CD4-positive, CD25-positive, alpha-beta regulatory T cell (primary cell): ENCODE data around the gene AMBRA1. TPM values are rescaled to one million over a fixed set of nuclear protein-coding genes. Genes with fewer than 3 reads are reported as not detected.

ENCODE experiments used
- ATAC-seq, 2 donors: fragments of 150-1000 bp; cut with Tn5 transposase; one replicate each; pipeline ENCODE4 v1.10.0; 2021; ENCODE audit warnings: low read depth in 2 of 2, moderate number of reproducible peaks in 2 of 2, moderate library complexity in 1 of 2
- DNase-seq, 3 donors: peaks; one replicate each; pipeline versions ENCODE4 v3.0.0 to v3.0.0-alpha.2; 2012 to 2022; ENCODE audit warnings: mixed read lengths in 1 of 3
- H3K27ac ChIP-seq: one replicate; pipeline ENCODE4 v1.7.0; 2013; ENCODE audit warnings: mild to moderate bottlenecking, low read length; ENCODE audit not compliant: insufficient read depth, poor library complexity, severe bottlenecking
- H3K27me3 ChIP-seq: one replicate; pipeline ENCODE4 v1.7.0; 2013; ENCODE audit warnings: low read length; ENCODE audit not compliant: control insufficient read depth, insufficient read depth
- H3K36me3 ChIP-seq: one replicate; pipeline ENCODE4 v1.7.0; 2013; ENCODE audit warnings: mild to moderate bottlenecking, low read length, moderate library complexity; ENCODE audit not compliant: control insufficient read depth, insufficient read depth
- H3K4me1 ChIP-seq: 2 replicates; pipeline ENCODE4 v1.7.0; 2013; ENCODE audit warnings: mild to moderate bottlenecking, low read length; ENCODE audit not compliant: insufficient read depth, control insufficient read depth, poor library complexity, severe bottlenecking
- H3K4me3 ChIP-seq: one replicate; pipeline ENCODE4 v1.7.0; 2013; ENCODE audit warnings: low read depth, mild to moderate bottlenecking, low read length, moderate library complexity
- H3K9me3 ChIP-seq, 2 experiments: 1 replicate in 1 of 2; 2 replicates in 1 of 2; pipeline ENCODE4 v1.7.0; 2013; ENCODE audit warnings: low read length in 2 of 2, mild to moderate bottlenecking in 1 of 2, moderate library complexity in 1 of 2; ENCODE audit not compliant: control insufficient read depth in 2 of 2
- H3K27ac Mint-ChIP-seq, 3 donors: one replicate each; pipeline ENCODE4 v1.8.0; 2020 to 2022; ENCODE audit warnings: mild to moderate bottlenecking in 3 of 3, mixed read lengths in 3 of 3, moderate library complexity in 2 of 3
- H3K27me3 Mint-ChIP-seq: one replicate; pipeline ENCODE4 v1.8.0; 2022; ENCODE audit warnings: mild to moderate bottlenecking, mixed read lengths
- H3K36me3 Mint-ChIP-seq: one replicate; pipeline ENCODE4 v1.8.0; 2020; ENCODE audit warnings: mixed read lengths
- H3K4me1 Mint-ChIP-seq, 4 donors: one replicate each; pipeline ENCODE4 v1.8.0; 2020 to 2022; ENCODE audit warnings: mixed read lengths in 4 of 4, mild to moderate bottlenecking in 1 of 4
- H3K4me3 Mint-ChIP-seq, 4 donors: one replicate each; pipeline ENCODE4 v1.8.0; 2020 to 2022; ENCODE audit warnings: mild to moderate bottlenecking in 4 of 4, mixed read lengths in 4 of 4, moderate library complexity in 3 of 4
- H3K9me3 Mint-ChIP-seq, 7 donors: one replicate each; pipeline ENCODE4 v1.8.0; 2020 to 2022; ENCODE audit warnings: mixed read lengths in 7 of 7, mild to moderate bottlenecking in 3 of 7, moderate library complexity in 2 of 7
- polyA plus RNA-seq, 4 donors: library from polyadenylated mRNA; unstranded; fragments of 300-500 nt; fragmentation: Illumina TruSeq; gene quantifications; one replicate each; pipeline ENCODE4 v1.2.3, GENCODE V29; 2021
- total RNA-seq: library from RNA; stranded (reverse); gene quantifications from one replicate; pipeline ENCODE4 v1.2.3, GENCODE V29; 2022

AMBRA1 gene
- total and polyA plus RNA-seq, 5 donors from 2014 or later, result 8.2 to 61.0 (median 12.3) TPM

DNA sequence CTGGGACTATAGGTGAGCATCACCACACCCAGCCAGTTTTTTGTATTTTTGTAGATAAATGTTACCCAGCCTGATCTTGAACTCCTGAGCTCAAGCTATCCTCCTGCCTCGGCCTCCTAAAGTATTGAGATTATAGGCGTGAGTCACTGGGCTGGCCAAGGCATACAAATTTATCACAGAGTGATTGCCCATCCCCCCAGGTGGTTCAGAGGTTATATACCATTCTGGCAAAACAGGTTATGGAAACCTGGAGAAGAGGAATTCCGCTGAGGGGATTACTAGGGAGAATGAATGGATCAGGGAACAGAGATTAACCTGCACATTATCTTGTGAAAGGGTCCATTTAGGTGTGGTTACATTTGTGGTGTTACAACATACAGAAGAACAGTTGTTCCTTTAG, 31.6 kb upstream of the AMBRA1 start:
- Histone ChIP-seq H3K27me3 (no peaks in the 10 kb centered on the region), H3K27ac (no peak overlapping the region), H3K36me3 (peaks cover 64% of the 10 kb centered on the region), H3K4me1 (peaks cover 3% of the 10 kb centered on the region), H3K9me3 (no peaks in the 10 kb centered on the region), H3K4me3 (no peak overlapping the region)
- no peak overlapping the region for H3K4me3 Mint-ChIP-seq
- peaks cover 34% of the 10 kb centered on the region for H3K36me3 Mint-ChIP-seq
- ATAC-seq, result no peak
- DNase-seq, result no peak
- H3K27me3 Mint-ChIP-seq, result no peaks in the 10 kb centered on the region
- peak overlapping the region in 1 of 3 donors; percentile 71 for H3K27ac Mint-ChIP-seq
- H3K4me1 Mint-ChIP-seq, result peaks cover 18 to 47% (median 37%) of the 10 kb centered on the region in 4 donors
- H3K9me3 Mint-ChIP-seq, result no peaks in the 10 kb centered on the region

DNA sequence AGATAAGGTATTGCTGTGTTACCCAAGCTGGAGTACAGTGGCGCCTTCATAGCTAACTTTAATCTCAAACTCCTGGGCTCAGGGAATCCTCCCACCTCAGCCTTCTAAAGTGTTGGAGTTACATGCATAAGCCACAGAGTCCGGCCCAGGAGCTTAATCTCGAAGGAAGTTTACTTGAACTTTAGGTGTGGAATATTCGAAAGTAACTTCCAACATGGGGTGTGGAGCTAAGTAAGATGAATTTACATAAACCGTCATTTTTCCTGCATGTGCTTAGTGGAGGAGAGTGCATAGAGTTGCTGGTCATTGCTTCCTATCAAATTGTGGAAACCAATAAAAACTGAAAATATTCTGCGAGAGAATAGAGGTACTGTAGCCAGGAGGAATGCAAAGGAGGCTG, 25.0 kb upstream of the AMBRA1 start:
- peak overlapping the region; percentile 23 for H3K27ac ChIP-seq
- peaks cover 23% of the 10 kb centered on the region for H3K36me3 ChIP-seq
- Mint-ChIP-seq H3K27me3 (peaks cover 4% of the 10 kb centered on the region), H3K27ac (peak overlapping the region in 2 of 3 donors; percentile 32 to 99), H3K4me3 (peak overlapping the region; percentile 55 to 98 (median 90)), H3K9me3 (no peaks in the 10 kb centered on the region), H3K4me1 (peaks cover 32 to 60% (median 41%) of the 10 kb centered on the region in 4 donors), H3K36me3 (peaks cover 18% of the 10 kb centered on the region)
- no peaks in the 10 kb centered on the region for H3K9me3 ChIP-seq
- no peak for DNase-seq
- H3K4me1 ChIP-seq, result peaks cover 42% of the 10 kb centered on the region
- no peak for ATAC-seq
- H3K4me3 ChIP-seq, result peak overlapping the region; percentile 97
- no peaks in the 10 kb centered on the region for H3K27me3 ChIP-seq

DNA sequence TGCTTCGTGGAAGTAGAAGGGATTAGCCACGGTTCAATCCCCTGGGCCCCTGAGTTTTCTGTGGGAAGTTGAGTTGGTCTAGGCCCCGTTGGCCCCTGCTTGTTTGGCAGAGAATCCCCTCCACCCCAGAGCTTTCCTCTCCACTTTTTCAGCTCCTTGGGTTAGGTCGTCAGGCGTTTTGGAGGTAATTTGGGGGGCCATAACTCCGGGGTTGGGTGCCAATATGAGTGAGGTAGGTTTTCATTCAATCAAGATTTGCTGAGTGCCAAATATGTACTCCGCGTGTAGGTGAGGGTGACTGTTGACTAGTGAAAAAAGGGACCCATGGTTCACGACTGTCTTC, 24.1 kb upstream of the AMBRA1 start:
- Mint-ChIP-seq H3K9me3 (no peaks in the 10 kb centered on the region), H3K4me3 (peak overlapping the region; percentile 95 to 100 (median 97)), H3K27me3 (peaks cover 4% of the 10 kb centered on the region), H3K4me1 (peaks cover 32 to 65% (median 41%) of the 10 kb centered on the region in 4 donors), H3K36me3 (peaks cover 18% of the 10 kb centered on the region), H3K27ac (peak overlapping the region; percentile 99 to 100 (median 99))
- no peak for DNase-seq
- peak overlapping the region; percentile 97 for H3K4me3 ChIP-seq
- H3K27me3 ChIP-seq, result no peaks in the 10 kb centered on the region
- no peaks in the 10 kb centered on the region for H3K9me3 ChIP-seq
- H3K36me3 ChIP-seq, result peaks cover 19% of the 10 kb centered on the region
- ATAC-seq, result no peak
- H3K27ac ChIP-seq, result peak overlapping the region; percentile 99
- H3K4me1 ChIP-seq, result peaks cover 48% of the 10 kb centered on the region

DNA sequence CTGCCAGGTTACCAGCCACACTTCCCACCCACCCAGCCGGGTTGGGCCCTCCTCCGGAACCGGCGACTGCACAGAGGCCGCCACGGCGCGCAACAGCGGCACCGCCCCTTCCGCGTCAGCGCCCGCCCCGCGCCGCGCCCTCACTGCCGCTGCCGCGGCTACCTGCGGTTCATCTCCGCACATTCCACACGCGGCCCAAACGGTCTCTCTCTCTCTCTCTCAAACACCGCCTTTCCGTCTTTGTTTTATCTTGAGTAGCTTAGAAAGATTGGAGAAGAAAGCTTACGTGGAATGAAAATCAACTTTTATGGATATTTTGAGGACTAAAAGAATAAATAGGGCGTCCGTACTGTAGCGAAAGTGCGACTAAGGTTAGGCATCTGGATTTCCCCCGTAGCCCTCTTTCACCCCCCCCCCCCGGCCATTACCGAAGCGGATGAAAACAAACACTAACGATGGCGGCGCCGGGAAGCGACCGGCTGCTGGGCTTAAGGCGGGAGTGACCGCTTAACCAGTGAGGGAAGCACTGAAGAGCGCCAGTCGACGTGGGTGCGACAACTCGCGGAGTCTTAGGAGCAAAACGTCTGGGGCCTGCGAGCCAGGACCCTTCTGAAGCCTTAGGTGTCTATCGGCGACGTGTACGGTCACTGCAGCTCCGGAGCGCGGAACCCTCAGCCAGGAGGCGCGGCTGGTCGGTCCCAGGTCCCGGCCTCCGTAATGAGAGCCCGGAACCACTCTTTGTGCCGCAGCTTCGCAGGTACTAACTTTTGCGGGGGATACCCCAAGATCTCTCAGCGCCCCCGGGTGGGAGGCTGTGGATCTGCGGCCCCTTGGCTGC, 23.5 kb upstream of the AMBRA1 start, which contains the start of the genes ATG13 and HARBI1:
TSS of gene ATG13 (plus strand) at position 420 of the 838 bp plus-strand sequence. CDS start 26,739 bp downstream, outside the sequence.
TSS of gene HARBI1 (minus strand) at position 94 of the 838 bp plus-strand sequence. CDS start 990 bp downstream, outside the sequence.
- peaks cover 51% of the 10 kb centered on the region for H3K4me1 ChIP-seq
- Mint-ChIP-seq H3K9me3 (no peaks in the 10 kb centered on the region), H3K4me1 (peaks cover 28 to 60% (median 39%) of the 10 kb centered on the region in 4 donors), H3K4me3 (peak within 1 kb of the TSS; percentile 95 to 100 (median 97)), H3K36me3 (peaks cover 12% of the 10 kb centered on the region), H3K27ac (peak within 1 kb of the TSS; percentile 99 to 100 (median 99)), H3K27me3 (peaks cover 4% of the 10 kb centered on the region)
- ATAC-seq, result peak; percentile 96 to 97
- H3K4me3 ChIP-seq, result peak within 1 kb of the TSS; percentile 97
- no peaks in the 10 kb centered on the region for H3K27me3 ChIP-seq
- peak; percentile 87 to 94 (median 93) for DNase-seq
- no peaks in the 10 kb centered on the region for H3K9me3 ChIP-seq
- H3K27ac ChIP-seq, result peak within 1 kb of the TSS; percentile 99
- H3K36me3 ChIP-seq, result peaks cover 14% of the 10 kb centered on the region

DNA sequence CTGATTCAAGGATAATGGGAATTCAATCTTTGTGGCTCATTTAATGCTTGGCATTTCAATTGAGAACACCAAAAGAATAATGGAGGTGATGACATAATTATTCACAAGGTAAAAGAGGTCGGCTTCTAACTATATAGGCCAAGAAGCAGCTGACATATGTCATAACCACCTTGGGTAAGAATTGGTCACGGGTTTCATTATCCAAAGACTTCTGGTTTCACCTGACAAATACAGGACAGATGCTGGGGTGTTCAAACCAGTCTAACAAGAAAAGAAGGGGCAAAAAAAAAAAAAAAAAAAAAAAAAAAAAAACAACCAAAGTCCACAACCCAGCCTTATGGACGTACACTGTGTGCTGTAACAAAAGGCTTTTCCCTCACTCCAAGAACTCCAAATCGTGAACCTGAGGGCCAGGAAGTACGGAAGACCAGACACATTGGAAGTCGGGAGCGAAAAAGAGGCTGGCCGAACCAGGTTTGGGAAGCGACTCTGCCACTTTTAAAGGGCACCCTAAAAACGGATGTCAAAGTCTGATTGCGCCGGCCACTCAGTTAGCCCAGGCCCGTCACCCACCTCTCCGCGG, 22.8 kb upstream of the AMBRA1 start:
- Histone ChIP-seq H3K4me3 (peak overlapping the region; percentile 97), H3K9me3 (no peaks in the 10 kb centered on the region), H3K27me3 (no peaks in the 10 kb centered on the region), H3K4me1 (peaks cover 57% of the 10 kb centered on the region), H3K27ac (peak overlapping the region; percentile 99), H3K36me3 (peaks cover 10% of the 10 kb centered on the region)
- Mint-ChIP-seq H3K9me3 (no peaks in the 10 kb centered on the region), H3K4me3 (peak overlapping the region; percentile 95 to 100 (median 97)), H3K4me1 (peaks cover 27 to 64% (median 40%) of the 10 kb centered on the region in 4 donors), H3K36me3 (peaks cover 10% of the 10 kb centered on the region), H3K27ac (peak overlapping the region; percentile 99 to 100 (median 99)), H3K27me3 (peaks cover 4% of the 10 kb centered on the region)
- ATAC-seq, result no peak
- peak in 1 of 3 donors; percentile 43 for DNase-seq

DNA sequence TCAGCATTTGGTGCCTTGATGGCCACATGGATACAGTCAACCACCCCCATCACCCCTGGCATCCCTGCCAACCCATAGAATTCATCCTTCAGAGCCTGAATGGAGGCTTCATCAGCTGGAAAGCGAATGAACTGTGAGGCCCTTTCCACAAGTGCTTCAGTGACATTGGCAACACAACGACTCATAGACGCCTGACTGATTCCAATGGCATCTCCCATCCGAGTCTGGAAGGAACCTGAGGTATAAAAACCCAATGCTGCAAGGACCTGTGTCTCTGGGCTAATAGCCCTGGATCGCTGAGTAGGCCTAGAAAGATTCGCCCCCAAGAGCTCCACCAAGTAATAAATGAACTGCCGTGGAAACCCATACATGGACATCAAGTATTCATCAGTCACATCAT, 21.9 kb upstream of the AMBRA1 start:
- H3K36me3 ChIP-seq, result peaks cover 3% of the 10 kb centered on the region
- Mint-ChIP-seq H3K9me3 (no peaks in the 10 kb centered on the region), H3K27ac (peak overlapping the region in 2 of 3 donors; percentile 32 to 99), H3K36me3 (peaks cover 3% of the 10 kb centered on the region), H3K4me1 (peaks cover 20 to 60% (median 35%) of the 10 kb centered on the region in 4 donors), H3K27me3 (peaks cover 4% of the 10 kb centered on the region), H3K4me3 (peak overlapping the region; percentile 95 to 100 (median 97))
- H3K27ac ChIP-seq, result no peak overlapping the region
- ATAC-seq (no peak), DNase-seq (no peak)
- H3K9me3 ChIP-seq, result no peaks in the 10 kb centered on the region
- H3K4me3 ChIP-seq, result peak overlapping the region; percentile 97
- H3K4me1 ChIP-seq, result peaks cover 61% of the 10 kb centered on the region
- no peaks in the 10 kb centered on the region for H3K27me3 ChIP-seq

DNA sequence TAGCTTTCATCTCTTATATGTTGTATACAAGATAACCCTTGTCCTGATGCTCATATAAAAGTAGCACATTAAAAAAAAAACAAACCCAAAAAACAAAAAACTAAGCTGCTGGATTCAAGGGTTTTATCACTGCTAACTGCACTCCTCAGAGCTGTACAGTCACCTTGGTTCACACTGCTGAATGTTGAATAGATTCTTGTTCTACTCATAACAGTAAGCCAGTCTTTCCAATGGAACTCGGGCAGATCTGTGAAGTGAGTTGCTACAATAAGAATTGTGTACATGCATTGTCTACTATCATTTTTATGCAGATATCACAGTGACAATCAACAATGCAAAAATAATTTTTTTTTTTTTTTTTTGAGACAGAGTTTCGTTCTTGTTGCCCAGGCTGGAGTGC, 18.5 kb upstream of the AMBRA1 start:
- H3K27me3 Mint-ChIP-seq, result peaks cover 2% of the 10 kb centered on the region
- peak overlapping the region in 2 of 4 donors; percentile 77 to 90 for H3K4me3 Mint-ChIP-seq
- Histone ChIP-seq H3K4me3 (peak overlapping the region; percentile 65), H3K27ac (peak overlapping the region; percentile 53), H3K9me3 (no peaks in the 10 kb centered on the region), H3K4me1 (peaks cover 32% of the 10 kb centered on the region), H3K27me3 (no peaks in the 10 kb centered on the region), H3K36me3 (no peaks in the 10 kb centered on the region)
- H3K9me3 Mint-ChIP-seq, result no peaks in the 10 kb centered on the region
- H3K36me3 Mint-ChIP-seq, result no peaks in the 10 kb centered on the region
- ATAC-seq, result no peak
- no peak for DNase-seq
- H3K27ac Mint-ChIP-seq, result no peak overlapping the region
- H3K4me1 Mint-ChIP-seq, result peaks cover 12 to 40% (median 23%) of the 10 kb centered on the region in 4 donors
